ENCODE results near the gene PATZ1. TPM values are rescaled to one million over a fixed set of nuclear protein-coding genes. Genes with fewer than 3 reads are reported as not detected.

PATZ1 gene
- total and polyA plus RNA-seq, 2 of the 4 experiments (the other 2 are of a cell fraction), result 6.5 to 10.5 TPM

DNA sequence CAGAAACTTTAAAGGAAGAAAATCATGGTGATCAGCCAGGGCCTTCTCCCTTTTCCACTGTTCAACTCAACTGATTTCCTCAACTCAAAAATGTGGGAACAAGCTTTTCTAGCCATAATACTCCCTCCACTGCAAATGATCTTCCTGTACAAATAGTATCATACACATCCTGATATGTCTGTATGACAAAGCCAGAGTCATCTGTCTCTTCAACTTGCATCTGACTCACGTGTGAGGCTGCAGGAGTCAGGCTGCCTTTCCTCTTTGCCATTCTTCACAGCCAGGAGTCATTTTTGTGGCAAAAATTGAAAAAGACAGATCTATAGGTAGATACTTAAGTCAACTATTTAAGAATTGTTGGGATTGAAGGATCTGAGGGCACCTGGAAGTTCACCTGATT is 13.3 kb downstream of the PATZ1 start:
- H3K56ac ChIP-seq (ENCODE audit: extremely low read depth, insufficient read depth, low read length), result no peak overlapping the region
- no peak overlapping the region for H4K5ac ChIP-seq (ENCODE audit: low read depth, low read length)
- H3K4me1 ChIP-seq (ENCODE audit: control insufficient read depth, insufficient read depth, low read length), result peaks cover 6% of the 10 kb centered on the region
- no peak overlapping the region for H4K8ac ChIP-seq (ENCODE audit: low read depth in 2 of 2, low read length in 2 of 2)
- TF ChIP-seq MAFK (IDR thresholded peaks at IDR 0.05; ENCODE audit: low read depth, low read length) (no peak), MAZ (IDR thresholded peaks at IDR 0.05; ENCODE audit: borderline replicate concordance, low read depth, low read length) (no peak), BHLHE40 (IDR thresholded peaks at IDR 0.05; ENCODE audit: low read depth, low read length) (peak; percentile 83)
- TF ChIP-seq, protein P1, sequence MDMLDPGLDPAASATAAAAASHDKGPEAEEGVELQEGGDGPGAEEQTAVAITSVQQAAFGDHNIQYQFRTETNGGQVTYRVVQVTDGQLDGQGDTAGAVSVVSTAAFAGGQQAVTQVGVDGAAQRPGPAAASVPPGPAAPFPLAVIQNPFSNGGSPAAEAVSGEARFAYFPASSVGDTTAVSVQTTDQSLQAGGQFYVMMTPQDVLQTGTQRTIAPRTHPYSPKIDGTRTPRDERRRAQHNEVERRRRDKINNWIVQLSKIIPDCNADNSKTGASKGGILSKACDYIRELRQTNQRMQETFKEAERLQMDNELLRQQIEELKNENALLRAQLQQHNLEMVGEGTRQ (IDR thresholded peaks at IDR 0.05; ENCODE audit: low read depth, low read length), result no peak
- H3K36me3 ChIP-seq (ENCODE audit: control insufficient read depth, insufficient read depth, low read length), result peaks cover 56% of the 10 kb centered on the region
- peaks cover 11 to 61% of the 10 kb centered on the region in 2 experiments for H3K79me1 ChIP-seq (ENCODE audit: low read depth in 1 of 2, low read length in 2 of 2)
- no peak overlapping the region for H2BK15ac ChIP-seq (ENCODE audit: low read depth, low read length)
- H4K91ac ChIP-seq (ENCODE audit: insufficient read depth, low read depth, low read length), result no peak overlapping the region
- H3K27ac ChIP-seq (ENCODE audit: insufficient read depth, low read length), result no peak overlapping the region
- peak; percentile 62 for DNase-seq
- H2BK20ac ChIP-seq (ENCODE audit: low read depth, low read length), result no peak overlapping the region
- no peak overlapping the region for H2AK9ac ChIP-seq (replicated peaks; ENCODE audit: low read depth, low read length, poor library complexity)
- no peaks in the 10 kb centered on the region for H3K27me3 ChIP-seq (ENCODE audit: control insufficient read depth, insufficient read depth, low read length)
- no peak overlapping the region for H3K4ac ChIP-seq (ENCODE audit: low read depth, low read length)
- 0% methylated on average over 1 of the region's 1 CpG; no CpG with 5 or more reads in 1 of the 2 experiments for WGBS, 2 experiments (ENCODE audit: extremely low coverage in 2 of 2, insufficient read length in 1 of 2)
- H2BK5ac ChIP-seq (ENCODE audit: low read depth, low read length, poor library complexity, severe bottlenecking), result no peak overlapping the region
- ATAC-seq (ENCODE audit: low read depth), result peak; percentile 51; the same call in 1 of the 2 replicates
- H3K18ac ChIP-seq (ENCODE audit: low read depth, low read length), result no peak overlapping the region
- dilution Hi-C loops (cut with HindIII; ENCODE audit: low sequenced_read_pairs, unreplicated experiment), result no loop called here
- H3K4me3 ChIP-seq (ENCODE audit: insufficient read depth, low read depth, low read length), result no peak overlapping the region
- no peak overlapping the region for H3K4me2 ChIP-seq (ENCODE audit: low read depth, low read length)
- H2AFZ ChIP-seq (replicated peaks; ENCODE audit: low read length, poor library complexity), result no peak overlapping the region
- no peak overlapping the region for H2AK5ac ChIP-seq (ENCODE audit: low read depth, low read length)
- in situ Hi-C loops (cut with MboI; ENCODE audit: low sequenced_read_pairs), result no loop called here
- no peak overlapping the region for H3K9ac ChIP-seq (ENCODE audit: low read depth, low read length)
- ChIA-PET POLR2A (ENCODE audit: unreplicated experiment) (no interaction called here), CTCF (interaction anchor here (0.7 to 1.4 kb wide), 2 partner anchors 19 to 137 kb away, joined by 6 to 7 read pairs; no protein-coding TSS in a partner anchor)
- peaks cover 24% of the 10 kb centered on the region for H3K9me1 ChIP-seq (ENCODE audit: insufficient read depth, low read length)
- intact Hi-C loops (cut with micrococcal nuclease), result no loop called here
- H3K23ac ChIP-seq (ENCODE audit: low read depth, low read length), result no peak overlapping the region
- H2BK120ac ChIP-seq (ENCODE audit: low read depth, low read length), result no peak overlapping the region
- H3K14ac ChIP-seq (replicated peaks; ENCODE audit: low read depth, low read length), result no peak overlapping the region; the same call in 1 of the 2 replicates
- H3K9me3 ChIP-seq (ENCODE audit: control insufficient read depth, insufficient read depth, low read length), result no peaks in the 10 kb centered on the region
- no TSS peak for BruUV-seq (replicated peaks)
- peaks cover 19% of the 10 kb centered on the region; the same call in 1 of the 2 replicates for H4K20me1 ChIP-seq (ENCODE audit: insufficient read depth, low read length)

Data from IMR-90 (cell line).